A549 (cell line): ENCODE results near the gene SLC16A12. TPM values are rescaled to one million over a fixed set of nuclear protein-coding genes. Genes with fewer than 3 reads are reported as not detected.

Experiments used
- ATAC-seq, 2 experiments: fragments of 200-7000 bp in 1 of 2; fragments of >200 bp in 1 of 2; cut with Nextera tagmentation in 1 of 2; cut with Tn5 transposase in 1 of 2; 3 replicates each; pipeline versions ENCODE4 v1.8.0 to v1.9.1; 2018 to 2020; ENCODE audit warnings: mild to moderate bottlenecking in 1 of 2, moderate library complexity in 1 of 2
- CTCF ChIA-PET: fragments of 300-600 bp; sonication (Branson Sonifier 250); formaldehyde crosslinking; extraction: SDS; loops from one replicate; lab custom pipeline; 2021; ENCODE audit warnings: antibody characterized with exemption, inconsistent platforms; lab: Yijun Ruan, JAX
- POLR2A ChIA-PET: fragments of 350-600 bp; formaldehyde crosslinking; extraction: SDS; loops from one replicate; lab custom pipeline; 2021; ENCODE audit warnings: antibody characterized with exemption, inconsistent platforms; lab: Yijun Ruan, JAX
- DNase-seq, 2 experiments: peaks; one replicate each; pipeline versions ENCODE4 v3.0.0 to v3.0.0-alpha.2; 2011 to 2016; ENCODE audit warnings: low read depth in 1 of 2, low spot score in 1 of 2
- FAIRE-seq: peaks from 2 replicates; lab custom pipeline; 2011; peaks lifted over from hg19 to GRCh38; lab: Jason Lieb, UNC
- H3K27ac ChIP-seq, 2 experiments: fragments of >200 bp; sonication (Bioruptor Twin); formaldehyde crosslinking; 3 replicates each; pipeline ENCODE4 v1.5.1; 2016 to 2017
- H3K4me1 ChIP-seq: fragments of >200 bp; sonication (Bioruptor Twin); formaldehyde crosslinking; 3 replicates; pipeline ENCODE4 v1.6.1; 2016
- H3K4me2 ChIP-seq: fragments of >200 bp; sonication (Bioruptor Twin); formaldehyde crosslinking; 3 replicates; pipeline ENCODE4 v1.6.1; 2016
- H3K4me3 ChIP-seq: fragments of >200 bp; sonication (Bioruptor Twin); formaldehyde crosslinking; 3 replicates; pipeline ENCODE4 v1.5.1; 2016
- H3K9me3 ChIP-seq: fragments of >200 bp; sonication (Bioruptor Twin); formaldehyde crosslinking; 3 replicates; pipeline ENCODE4 v1.6.1; 2016
- BCL3 ChIP-seq: fragments of >200 bp; sonication (Bioruptor Twin); formaldehyde crosslinking; IDR thresholded peaks from 3 replicates; pipeline ENCODE4 v1.6.1; 2016
- ELK1 ChIP-seq: fragments of 150-350 bp; IDR thresholded peaks from 2 replicates; pipeline ENCODE4 v1.6.1; 2014; ENCODE audit warnings: low read depth, mild to moderate bottlenecking, low read length
- EP300 ChIP-seq, 2 experiments: fragments of >200 bp; sonication (Bioruptor Twin); formaldehyde crosslinking; IDR thresholded peaks; 2 replicates in 1 of 2; 3 replicates in 1 of 2; pipeline ENCODE4 v1.6.1; 2016 to 2017
- FOSB ChIP-seq: fragments of 250-450 bp; sonication (Bioruptor Pico); IDR thresholded peaks from 2 replicates; pipeline ENCODE4 v1.5.0; 2020; ENCODE audit warnings: mild to moderate bottlenecking, moderate library complexity
- HMGXB4 ChIP-seq: fragments of 250-450 bp; sonication (Bioruptor Pico); IDR thresholded peaks from 2 replicates; pipeline ENCODE4 v1.5.0; 2021; ENCODE audit warnings: mild to moderate bottlenecking, moderate library complexity, borderline replicate concordance
- HOXB5 ChIP-seq: fragments of 250-450 bp; sonication (Bioruptor Pico); IDR thresholded peaks from 2 replicates; pipeline ENCODE4 v1.5.0; 2020; ENCODE audit warnings: mild to moderate bottlenecking, moderate library complexity
- JUN ChIP-seq, 2 experiments: fragments of >200 bp; sonication (Bioruptor Twin); formaldehyde crosslinking; IDR thresholded peaks; 2 replicates in 1 of 2; 3 replicates in 1 of 2; pipeline ENCODE4 v1.6.1; 2016 to 2017
- KDM5A ChIP-seq: fragments of 200-600 bp; sonication (generic); IDR thresholded peaks from 2 replicates; pipeline ENCODE4 v1.6.1; 2016; ENCODE audit warnings: antibody characterized with exemption, mild to moderate bottlenecking
- MAFK ChIP-seq: fragments of 450-650 bp; IDR thresholded peaks from 2 replicates; pipeline ENCODE4 v1.6.1; 2014; ENCODE audit not compliant: partially characterized antibody
- MYC ChIP-seq: IDR thresholded peaks from 2 replicates; pipeline ENCODE4 v1.6.1; 2012; ENCODE audit warnings: mild to moderate bottlenecking, inconsistent platforms, low read length, improper control_type of control experiment, borderline replicate concordance
- NR3C1 ChIP-seq: fragments of >200 bp; sonication (Bioruptor Twin); formaldehyde crosslinking; IDR thresholded peaks from 3 replicates; pipeline ENCODE4 v1.6.1; 2017
- REST ChIP-seq: fragments of 200-600 bp; sonication (generic); IDR thresholded peaks from 2 replicates; pipeline ENCODE4 v1.6.1; 2016; ENCODE audit warnings: antibody characterized with exemption, mild to moderate bottlenecking, moderate library complexity
- TP53 ChIP-seq: fragments of 250-450 bp; sonication (Bioruptor Pico); IDR thresholded peaks from 2 replicates; pipeline ENCODE4 v1.5.0; 2021; ENCODE audit warnings: mild to moderate bottlenecking, moderate library complexity
- USF2 ChIP-seq: fragments of 450-650 bp; IDR thresholded peaks from 2 replicates; pipeline ENCODE4 v1.6.1; 2014; ENCODE audit warnings: antibody characterized with exemption
- ZFP36 ChIP-seq: fragments of 450-650 bp; IDR thresholded peaks from 2 replicates; pipeline ENCODE4 v1.6.1; 2014; ENCODE audit warnings: borderline replicate concordance; ENCODE audit not compliant: partially characterized antibody
- ZNF302 ChIP-seq: fragments of 250-450 bp; sonication (Bioruptor Pico); IDR thresholded peaks from 2 replicates; pipeline ENCODE4 v1.9.0; 2021; ENCODE audit warnings: inconsistent platforms, mild to moderate bottlenecking, moderate library complexity
- WGBS: methylation state at CpG from one replicate; pipeline ENCODE4 v1.1.6; 2017; ENCODE audit errors: missing lambda C conversion rate; 5-methylcytosine and 5-hydroxymethylcytosine counted together
- polyA plus RNA-seq, 4 experiments: library from polyadenylated mRNA; depleted of rRNA in 3 of 4; stranded (reverse); fragments of >200 nt; fragmentation: RNase III in 1 of 4; extraction: RNeasy Plus Mini Kit Qiagen cat#74134 plus additional on column Dnase treatment in 1 of 4; gene quantifications; 2 replicates in 3 of 4; 3 replicates in 1 of 4; pipeline ENCODE4 v1.2.3, GENCODE V29; 2011 to 2017

SLC16A12 gene
- polyA plus RNA-seq, 2 of the 4 experiments (the other 2 are of a cell fraction) = 0.14 to 0.19 TPM

GRCh38 chr10:89440226-89441009 lies 95.0 kb downstream of the SLC16A12 start (continued):
- TF ChIP-seq HMGXB4 = no peak

GRCh38 chr10:89438525-89438924 lies 96.9 kb downstream of the SLC16A12 start:
- no peaks in the 10 kb centered on the region for H3K4me1 ChIP-seq
- no peak overlapping the region for H3K4me2 ChIP-seq
- ATAC-seq = no peak
- no peak overlapping the region for H3K4me3 ChIP-seq
- POLR2A ChIA-PET = no interaction called here
- TF ChIP-seq ZFP36 = no peak
- no peak for TF ChIP-seq MAFK
- TF ChIP-seq TP53 (CRISPR knock-in tag) = no peak
- no peak for TF ChIP-seq ELK1
- TF ChIP-seq REST = no peak
- TF ChIP-seq NR3C1 = no peak
- no peak for TF ChIP-seq ZNF302
- TF ChIP-seq BCL3 = no peak
- no peak for TF ChIP-seq EP300 (IDR thresholded peaks at IDR 0.05)
- no peak for TF ChIP-seq MYC
- no peak for TF ChIP-seq KDM5A
- TF ChIP-seq JUN (IDR thresholded peaks at IDR 0.05) = no peak
- TF ChIP-seq USF2 = no peak
- TF ChIP-seq HOXB5 (CRISPR knock-in tag) = no peak
- TF ChIP-seq HMGXB4 = no peak
- no peak for TF ChIP-seq FOSB (CRISPR knock-in tag)
- CTCF ChIA-PET = no interaction called here
- FAIRE-seq = no peak
- H3K27ac ChIP-seq = no peak overlapping the region
- 66% methylated on average over 4 of the region's 4 CpGs for WGBS
- no peak for DNase-seq
- no peaks in the 10 kb centered on the region for H3K9me3 ChIP-seq
